Coronary artery (tissue), 2 donors: ENCODE data around the gene DLG2.
A peak's percentile ranks its signal among the peaks of the same experiment; 100 is the strongest.
"Not testable (repeated sequence)": the region's sequence is repeated elsewhere in the genome, so short reads cannot be mapped to it uniquely, and the experiment has no call there.

Source experiments
- DNase-seq: peaks from one replicate; pipeline ENCODE4 v3.0.0-alpha.2; 2017; ENCODE audit warnings: low spot score
- H3K27ac ChIP-seq, 2 donors: fragments of 200-600 bp; sonication (generic); one replicate each; pipeline ENCODE4 v1.5.1; 2016 to 2019
- H3K4me3 ChIP-seq: fragments of 200-600 bp; sonication (generic); 2 replicates; pipeline ENCODE4 v1.5.1; 2016; ENCODE audit warnings: mild to moderate bottlenecking, moderate library complexity
- TF ChIP-seq, protein P1 (sequence below): fragments of 200-600 bp; sonication (generic); IDR thresholded peaks from one replicate; pipeline ENCODE4 v1.5.1; 2019; ENCODE audit warnings: antibody characterized with exemption

The DLG2 gene

DNA sequence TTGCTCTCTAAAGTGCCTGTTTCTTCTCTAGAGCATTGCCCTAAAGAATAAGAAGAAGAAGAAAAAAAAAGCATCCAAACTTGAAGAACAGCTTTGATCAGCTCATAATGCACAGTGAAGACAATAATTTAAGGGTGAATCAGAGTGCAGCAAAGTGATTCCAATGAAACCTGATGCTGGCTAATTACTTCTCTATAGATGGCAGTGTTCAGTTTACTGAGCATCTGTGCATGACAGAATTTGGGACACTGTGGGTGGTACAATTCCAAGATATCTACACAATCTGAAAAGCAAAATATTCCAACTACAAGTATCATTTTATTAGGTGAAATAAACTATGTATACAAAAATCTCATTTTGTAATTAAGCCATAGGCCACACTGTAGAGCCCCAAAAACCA lies 1890.5 kb downstream of the DLG2 start:
- DNase-seq: no peak
- TF ChIP-seq, protein P1, sequence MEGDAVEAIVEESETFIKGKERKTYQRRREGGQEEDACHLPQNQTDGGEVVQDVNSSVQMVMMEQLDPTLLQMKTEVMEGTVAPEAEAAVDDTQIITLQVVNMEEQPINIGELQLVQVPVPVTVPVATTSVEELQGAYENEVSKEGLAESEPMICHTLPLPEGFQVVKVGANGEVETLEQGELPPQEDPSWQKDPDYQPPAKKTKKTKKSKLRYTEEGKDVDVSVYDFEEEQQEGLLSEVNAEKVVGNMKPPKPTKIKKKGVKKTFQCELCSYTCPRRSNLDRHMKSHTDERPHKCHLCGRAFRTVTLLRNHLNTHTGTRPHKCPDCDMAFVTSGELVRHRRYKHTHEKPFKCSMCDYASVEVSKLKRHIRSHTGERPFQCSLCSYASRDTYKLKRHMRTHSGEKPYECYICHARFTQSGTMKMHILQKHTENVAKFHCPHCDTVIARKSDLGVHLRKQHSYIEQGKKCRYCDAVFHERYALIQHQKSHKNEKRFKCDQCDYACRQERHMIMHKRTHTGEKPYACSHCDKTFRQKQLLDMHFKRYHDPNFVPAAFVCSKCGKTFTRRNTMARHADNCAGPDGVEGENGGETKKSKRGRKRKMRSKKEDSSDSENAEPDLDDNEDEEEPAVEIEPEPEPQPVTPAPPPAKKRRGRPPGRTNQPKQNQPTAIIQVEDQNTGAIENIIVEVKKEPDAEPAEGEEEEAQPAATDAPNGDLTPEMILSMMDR: no peak
- Histone ChIP-seq H3K27ac (no peak overlapping the region), H3K4me3 (no peak overlapping the region)

DNA sequence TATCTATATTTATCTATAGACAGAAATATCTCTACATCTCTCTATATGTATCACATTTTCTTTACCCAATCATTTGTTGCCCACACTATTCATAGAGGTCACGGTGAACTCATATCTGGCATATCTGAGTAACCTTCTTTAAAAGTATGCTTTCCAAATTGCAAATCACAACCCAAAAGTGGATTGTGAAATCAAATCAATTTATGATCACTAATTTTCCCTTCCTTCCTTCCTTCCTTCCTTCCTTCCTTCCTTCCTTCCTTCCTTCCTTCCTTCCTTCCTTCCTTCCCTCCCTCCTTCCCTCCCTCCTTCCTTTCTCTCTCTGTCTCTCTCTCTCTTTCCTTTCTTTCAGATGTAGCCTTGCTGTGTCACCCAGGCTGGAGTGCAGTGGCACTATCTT lies 1893.0 kb downstream of the DLG2 start:
- TF ChIP-seq, protein P1: no peak
- no peak overlapping the region for H3K4me3 ChIP-seq
- H3K27ac ChIP-seq: no peak overlapping the region
- DNase-seq: no peak

DNA sequence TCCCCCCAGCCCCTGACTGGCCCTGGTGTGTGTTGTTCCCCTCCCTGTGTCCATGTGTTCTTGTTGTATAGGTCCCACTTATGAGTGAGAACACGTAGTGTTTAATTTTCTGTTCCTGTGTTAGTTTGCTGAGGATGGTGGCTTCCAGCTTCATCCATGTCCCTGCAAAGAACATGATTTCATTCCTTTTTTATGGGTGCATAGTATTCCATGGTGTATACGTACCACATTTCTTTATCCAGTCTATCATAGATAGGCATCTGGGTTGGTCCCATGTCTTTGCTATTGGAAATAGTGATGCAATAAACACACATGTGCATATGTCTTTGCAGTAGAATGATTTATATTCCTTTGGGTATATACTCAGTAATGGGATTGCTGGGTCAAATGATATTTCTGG lies 1895.9 kb downstream of the DLG2 start:
- not testable (repeated sequence) for H3K27ac ChIP-seq, DNase-seq, H3K4me3 ChIP-seq

DNA sequence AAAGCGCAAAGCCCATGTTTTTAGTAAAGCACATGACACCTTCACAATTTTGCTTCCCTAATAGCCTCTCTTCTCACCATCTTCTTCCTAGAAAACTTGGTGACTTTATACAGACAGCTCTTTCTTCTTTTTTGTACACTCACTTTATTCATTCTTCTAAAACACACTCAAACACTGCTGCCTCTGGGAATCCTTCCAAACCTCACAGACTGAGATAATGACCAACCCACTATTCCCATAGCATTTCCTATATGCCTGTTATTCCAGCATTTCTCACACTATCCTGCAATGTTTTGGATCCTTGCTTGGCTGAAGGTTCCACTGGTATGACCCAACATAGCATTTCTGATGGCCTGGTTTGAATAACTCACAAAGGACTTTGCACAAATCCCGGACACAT lies 1898.9 kb downstream of the DLG2 start:
- Histone ChIP-seq H3K4me3 (no peak overlapping the region), H3K27ac (no peak overlapping the region)
- TF ChIP-seq, protein P1: no peak
- DNase-seq: no peak

DNA sequence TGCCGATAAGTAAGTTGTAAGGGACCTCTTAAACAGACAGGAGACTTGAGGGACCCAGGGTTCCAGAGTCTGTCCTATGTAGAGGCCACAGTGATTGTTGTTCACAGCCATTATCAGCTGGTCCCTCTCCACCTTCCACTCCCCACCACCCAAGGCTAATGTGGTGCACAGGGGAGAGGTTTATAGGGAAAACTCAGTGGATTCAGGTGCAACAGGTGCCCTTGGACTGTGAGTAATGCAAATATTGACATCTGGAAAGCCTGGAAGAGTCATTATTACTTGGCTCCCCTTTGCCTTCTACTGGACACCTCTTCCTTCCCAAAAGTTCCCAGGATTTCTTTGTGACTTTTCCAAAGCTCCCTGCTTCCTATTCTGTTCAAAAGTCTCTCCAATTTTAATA lies 1899.9 kb downstream of the DLG2 start:
- no peak for DNase-seq
- H3K4me3 ChIP-seq: no peak overlapping the region
- no peak overlapping the region for H3K27ac ChIP-seq
- TF ChIP-seq, protein P1: no peak

DNA sequence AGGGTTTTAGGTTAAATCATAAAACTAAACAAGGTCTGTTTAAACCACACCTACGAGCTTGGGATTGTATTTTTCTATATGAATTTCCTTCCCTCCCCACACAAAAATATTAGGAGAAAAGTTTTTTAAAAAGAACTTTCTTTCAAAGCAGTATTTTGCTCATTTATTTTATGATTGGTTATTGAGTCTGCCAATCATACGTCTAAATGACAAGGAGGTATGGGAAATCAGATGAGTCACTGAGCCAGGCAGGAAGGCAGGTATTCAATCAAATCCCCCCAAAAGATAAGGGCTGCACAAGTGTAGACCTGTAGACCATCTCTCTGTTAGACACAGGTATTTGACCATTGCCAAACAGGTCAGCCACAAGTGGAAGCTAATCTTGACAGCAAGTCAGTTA lies 1900.8 kb downstream of the DLG2 start:
- no peak for DNase-seq

DNA sequence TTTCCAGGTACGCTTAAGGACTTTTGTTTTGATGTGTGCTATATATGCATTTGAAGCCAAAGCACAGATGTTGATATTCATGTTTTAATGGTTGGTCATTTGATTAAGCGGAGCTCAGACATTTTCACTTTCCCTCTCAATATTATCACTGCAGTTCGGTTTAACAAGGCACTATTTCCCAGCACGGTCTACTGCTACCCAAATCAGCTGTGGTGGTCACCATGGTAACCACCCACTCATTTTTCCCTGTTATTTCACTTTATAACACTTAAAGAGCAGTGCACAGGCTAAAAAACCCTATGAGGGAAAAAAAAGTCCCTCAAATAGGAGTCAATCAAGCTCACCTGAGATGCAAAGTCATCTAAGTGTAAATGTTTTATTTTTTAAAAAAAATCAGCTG lies 1901.4 kb downstream of the DLG2 start:
- Histone ChIP-seq H3K4me3 (peak overlapping the region; percentile 66), H3K27ac (no peak overlapping the region)
- TF ChIP-seq, protein P1: no peak
- no peak for DNase-seq

More for the DNA sequence above, 1900.8 kb downstream of the DLG2 start:
- Histone ChIP-seq H3K27ac (no peak overlapping the region), H3K4me3 (no peak overlapping the region)
- TF ChIP-seq, protein P1: no peak

DNA sequence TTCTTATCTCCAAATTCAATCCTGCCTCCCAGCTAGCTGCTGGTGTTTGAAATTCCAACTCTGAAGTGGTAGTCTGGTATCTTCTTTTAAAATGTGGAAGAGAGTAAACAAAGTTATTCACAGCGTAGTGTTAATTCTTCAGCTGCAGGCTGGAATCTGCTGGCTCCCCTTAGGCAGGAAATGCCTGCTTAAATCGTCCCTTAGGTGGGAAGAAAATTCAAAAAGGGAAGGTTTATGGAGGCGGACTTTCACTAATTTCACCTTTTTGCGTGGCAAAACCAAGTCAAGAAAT lies 1901.9 kb downstream of the DLG2 start:
- TF ChIP-seq, protein P1: no peak
- Histone ChIP-seq H3K27ac (peak overlapping the region in 1 of 2 donors; percentile 51), H3K4me3 (peak overlapping the region; percentile 66)
- no peak for DNase-seq
